SKM-1 (cell line): Measurements from ENCODE around the gene PPIB.
A peak's percentile ranks its signal among the peaks of the same experiment; 100 is the strongest.

Source experiments
- DNase-seq: peaks from one replicate; lab custom pipeline; 2025; ENCODE audit not compliant: unreplicated experiment; lab: John Stamatoyannopoulos, UW

Gene PPIB

DNA sequence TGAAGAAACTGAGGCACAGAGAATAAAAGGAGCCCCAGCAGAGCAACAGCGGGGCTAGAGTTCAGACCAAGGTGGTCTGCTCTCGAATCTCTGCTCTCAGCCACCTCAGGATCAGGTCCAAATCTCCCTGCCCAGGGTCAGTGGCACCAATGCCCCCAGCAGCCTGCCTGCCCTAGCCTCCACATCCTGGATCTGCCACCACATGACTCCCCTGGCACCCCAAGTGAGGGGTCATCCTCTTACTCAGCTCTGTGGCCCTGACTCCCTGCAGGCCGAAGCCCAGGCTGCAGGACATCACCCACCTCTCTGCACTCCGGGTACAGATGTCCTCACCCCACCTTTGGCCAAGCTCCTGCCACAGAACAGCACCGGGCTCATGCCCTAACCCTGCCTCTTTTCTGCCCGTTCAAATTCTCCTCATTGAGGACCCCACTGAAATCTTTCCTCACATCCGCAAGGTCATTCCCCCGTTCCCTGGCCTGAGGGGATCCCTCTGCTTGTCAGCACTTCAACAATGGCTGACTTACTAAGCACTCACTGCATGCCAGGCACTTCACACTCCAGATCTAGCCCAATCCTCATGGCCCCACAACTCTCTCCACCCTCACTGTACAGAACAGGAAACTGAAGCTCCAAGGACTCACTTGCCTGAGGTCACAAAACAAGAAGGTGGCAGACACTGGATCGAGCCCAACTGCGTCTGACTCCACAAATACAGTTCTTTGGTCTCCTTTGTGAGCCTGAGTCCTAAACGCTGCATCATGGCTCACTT, 4.3 kb downstream of the PPIB start:
- no peak for DNase-seq

DNA sequence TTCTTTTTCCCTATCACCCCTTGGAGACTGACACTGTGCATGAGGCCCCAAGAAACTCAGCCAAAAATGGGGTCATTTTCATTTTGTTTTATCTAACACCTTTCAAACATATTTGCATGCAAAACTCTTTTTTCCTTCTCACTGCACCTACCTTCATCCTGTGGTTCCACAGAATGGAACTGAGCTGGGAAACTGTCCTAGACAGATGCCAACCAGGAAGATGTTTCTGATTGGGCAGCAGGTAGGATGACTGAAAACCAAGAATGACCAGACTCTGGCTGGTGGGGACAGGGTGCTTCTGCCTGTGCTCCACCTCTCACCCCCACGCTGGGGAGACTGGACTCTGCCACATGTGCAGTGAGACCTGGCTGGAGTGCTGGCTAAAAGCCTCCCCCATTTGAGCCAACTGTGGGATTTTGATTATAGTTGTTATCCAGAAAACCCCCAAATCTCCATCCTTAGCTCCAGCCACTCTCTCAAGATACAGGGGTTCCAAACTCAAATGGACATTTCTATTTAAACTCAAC, 5.2 kb downstream of the PPIB start:
- no peak for DNase-seq

DNA sequence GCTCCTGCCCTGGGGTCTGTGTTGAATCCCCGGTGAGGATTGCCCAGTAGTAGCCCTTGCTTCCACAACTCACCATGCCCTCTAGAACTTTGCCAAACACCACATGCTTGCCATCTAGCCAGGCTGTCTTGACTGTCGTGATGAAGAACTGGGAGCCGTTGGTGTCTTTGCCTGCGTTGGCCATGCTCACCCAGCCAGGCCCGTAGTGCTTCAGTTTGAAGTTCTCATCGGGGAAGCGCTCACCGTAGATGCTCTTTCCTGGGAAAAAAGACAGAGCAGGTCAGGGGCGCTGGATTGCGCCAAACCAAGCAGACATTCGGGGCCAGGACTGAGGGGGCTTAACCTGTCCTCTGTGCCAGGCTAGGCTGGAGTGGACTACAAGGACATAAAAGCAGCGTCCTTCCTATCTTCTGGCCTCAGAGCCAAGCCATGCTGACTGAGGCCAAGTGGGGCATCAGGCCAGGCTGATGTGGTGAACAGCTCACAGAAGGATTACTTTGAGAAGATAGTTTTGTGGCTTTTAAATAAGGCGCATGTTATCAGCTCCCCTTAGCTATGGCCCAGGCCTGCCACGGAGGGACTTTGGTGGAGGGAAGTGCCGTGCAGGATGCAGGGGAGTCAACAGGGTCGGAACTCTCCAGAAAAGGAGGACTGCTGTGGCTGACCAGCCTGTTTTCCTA, 6.0 kb downstream of the PPIB start:
- no peak for DNase-seq

DNA sequence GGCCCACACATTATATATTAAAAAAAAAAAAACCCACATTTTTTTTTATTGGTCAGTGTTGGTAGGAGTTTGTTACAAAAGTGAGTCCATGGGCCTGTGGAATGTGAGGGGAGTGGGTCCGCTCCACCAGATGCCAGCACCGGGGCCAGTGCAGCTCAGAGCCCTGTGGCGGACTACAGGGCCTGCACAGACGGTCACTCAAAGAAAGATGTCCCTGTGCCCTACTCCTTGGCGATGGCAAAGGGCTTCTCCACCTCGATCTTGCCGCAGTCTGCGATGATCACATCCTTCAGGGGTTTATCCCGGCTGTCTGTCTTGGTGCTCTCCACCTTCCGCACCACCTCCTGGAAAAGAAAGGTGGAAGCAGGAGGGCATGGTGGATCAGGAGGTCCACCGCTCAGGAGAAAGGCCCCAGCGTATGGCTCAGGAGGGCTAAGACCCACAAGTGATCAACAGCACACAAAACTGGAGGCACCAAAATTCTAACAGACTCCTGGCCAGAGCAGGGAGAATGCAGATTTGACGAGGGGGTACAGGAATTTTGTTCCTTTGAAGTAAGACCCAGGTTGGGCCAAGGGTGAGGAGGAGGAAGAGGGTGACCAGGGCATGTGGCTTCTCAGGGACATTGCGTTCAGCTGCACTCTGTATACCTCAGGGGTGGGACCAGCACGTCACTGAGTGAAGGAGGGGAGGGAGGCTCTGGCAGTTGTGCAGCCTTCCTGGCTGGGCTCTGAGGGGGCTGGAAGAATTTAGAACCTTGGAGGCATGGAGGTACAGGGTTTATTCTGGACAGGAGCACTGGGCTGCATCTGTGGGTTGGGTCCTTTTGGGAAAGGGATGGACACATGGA, 6.8 kb downstream of the PPIB start:
- no peak for DNase-seq

DNA sequence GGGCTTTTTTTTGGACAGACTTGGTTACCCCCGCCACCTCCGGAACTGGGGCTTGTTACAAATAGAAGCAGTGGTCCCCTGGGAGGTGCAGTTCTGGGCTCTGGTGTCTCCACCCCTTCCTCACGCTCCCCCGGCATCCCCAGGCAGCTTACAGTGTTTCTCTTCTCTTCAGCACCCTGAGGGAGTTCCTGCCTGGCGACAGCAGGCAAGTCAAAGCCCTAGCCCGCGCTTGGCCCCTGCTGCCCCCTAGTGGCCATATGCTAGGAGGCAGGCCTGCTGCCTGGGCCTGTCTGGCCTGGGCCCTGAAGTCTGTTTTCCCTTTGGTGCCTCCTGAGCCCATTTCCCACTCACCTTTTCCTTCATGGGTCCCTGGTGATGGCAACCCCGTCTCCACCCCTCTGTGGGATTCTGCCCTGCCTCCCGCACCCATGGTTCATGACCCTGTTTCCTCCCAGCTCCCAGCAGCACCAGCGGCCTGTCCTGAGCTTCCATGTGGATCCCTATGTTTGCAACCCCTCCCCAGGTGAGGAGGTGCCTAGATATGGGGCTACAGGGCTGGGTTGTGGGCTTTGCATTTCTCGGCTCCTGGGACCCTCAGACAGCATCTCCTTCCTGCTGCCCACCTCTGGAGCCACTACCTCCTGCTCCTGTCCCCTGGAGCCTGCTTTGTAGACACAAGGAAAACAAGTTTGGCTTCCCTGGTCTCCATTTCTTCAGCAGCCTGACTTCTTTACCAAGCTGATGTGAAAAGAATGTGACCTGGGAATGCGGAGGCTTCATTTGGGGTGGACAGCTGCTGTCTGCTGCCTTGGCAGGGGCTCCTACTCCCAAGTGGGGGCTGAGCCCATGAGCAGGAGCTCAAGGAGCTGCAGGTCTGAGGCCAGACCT, 9.1 kb downstream of the PPIB start:
- peak; percentile 77 for DNase-seq

DNA sequence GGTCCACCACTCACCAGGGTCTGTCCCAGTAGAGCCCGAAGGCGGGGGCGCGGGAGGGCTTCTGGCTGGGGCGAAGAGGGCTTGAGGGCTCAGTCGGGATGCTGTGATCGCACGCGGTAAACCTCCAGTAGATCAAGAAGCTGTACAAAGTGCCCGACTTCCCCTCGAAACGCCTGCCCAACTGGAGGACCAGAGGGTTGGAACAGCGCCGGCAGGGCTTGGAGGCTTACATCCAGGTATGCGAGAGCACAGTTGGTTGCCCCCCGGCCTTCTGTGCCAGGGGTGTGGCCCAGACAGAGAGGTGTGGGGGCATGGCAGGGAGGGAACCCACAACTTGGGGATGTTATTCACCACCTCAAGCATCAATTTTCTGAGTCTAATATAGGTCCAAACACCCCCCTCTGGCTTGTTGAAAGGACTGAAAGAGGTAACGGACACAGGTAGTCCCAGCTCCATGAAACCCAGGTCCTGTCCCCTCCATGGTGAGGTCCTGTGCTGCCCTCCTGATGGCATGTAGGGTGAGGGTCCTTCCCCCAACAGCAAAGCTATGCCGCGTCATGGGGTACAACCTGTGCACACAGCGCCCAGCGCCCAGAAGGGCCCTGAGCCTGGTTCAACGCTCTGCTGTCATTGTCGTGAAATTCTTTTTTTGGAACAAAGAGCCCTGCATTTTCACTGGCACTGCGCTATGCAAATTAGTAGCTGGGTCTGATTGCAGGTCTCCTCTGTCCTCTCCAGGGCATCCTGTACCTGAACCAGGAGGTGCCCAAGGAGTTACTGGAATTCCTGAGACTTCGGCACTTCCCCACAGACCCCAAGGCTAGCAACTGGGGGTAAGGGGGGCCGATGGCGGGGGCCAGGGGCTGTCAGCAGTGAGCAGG, 10.1 kb downstream of the PPIB start:
- DNase-seq = no peak

DNA sequence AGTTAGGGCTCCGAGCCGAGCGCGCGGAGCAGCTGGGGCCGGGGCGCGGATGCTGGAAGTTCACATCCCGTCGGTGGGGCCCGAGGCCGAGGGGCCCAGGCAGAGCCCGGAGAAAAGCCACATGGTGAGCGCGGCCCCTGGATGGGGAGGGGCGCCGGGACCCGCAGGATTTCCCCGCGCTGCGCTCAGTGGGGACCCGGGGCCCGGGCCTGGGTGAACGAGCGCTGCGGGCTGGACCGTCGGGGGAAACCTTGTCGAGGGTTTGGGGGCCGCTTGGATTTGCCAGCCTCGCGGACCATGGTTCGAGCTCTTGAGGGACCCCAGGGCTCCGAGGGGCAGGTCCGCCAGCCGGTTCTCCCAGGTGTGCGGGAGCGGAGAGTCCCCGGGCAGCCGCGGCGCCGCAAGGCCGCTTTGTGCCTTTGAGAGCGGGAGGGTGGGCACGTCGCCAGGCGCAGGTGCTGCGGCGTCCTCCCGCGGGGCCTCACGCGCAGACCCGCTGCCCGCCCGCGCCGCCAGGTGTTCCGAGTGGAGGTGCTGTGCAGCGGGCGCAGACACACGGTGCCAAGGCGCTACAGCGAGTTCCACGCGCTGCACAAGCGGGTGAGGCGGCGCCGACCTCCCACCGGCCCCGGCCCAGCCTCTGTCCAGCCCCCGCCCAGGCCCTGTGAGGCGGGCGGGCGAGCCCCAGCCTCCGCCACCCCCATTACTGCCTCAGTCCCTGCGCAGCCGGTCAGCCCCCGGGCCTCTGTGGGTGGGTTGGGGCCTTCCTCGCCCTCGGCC, 10.9 kb downstream of the PPIB start, which contains the start of gene SNX22:
Gene SNX22, plus strand, starts transcription at position 5 of the 780 bp plus-strand sequence. Its CDS starts 45 bp downstream, at position 50.
- DNase-seq = no peak

DNA sequence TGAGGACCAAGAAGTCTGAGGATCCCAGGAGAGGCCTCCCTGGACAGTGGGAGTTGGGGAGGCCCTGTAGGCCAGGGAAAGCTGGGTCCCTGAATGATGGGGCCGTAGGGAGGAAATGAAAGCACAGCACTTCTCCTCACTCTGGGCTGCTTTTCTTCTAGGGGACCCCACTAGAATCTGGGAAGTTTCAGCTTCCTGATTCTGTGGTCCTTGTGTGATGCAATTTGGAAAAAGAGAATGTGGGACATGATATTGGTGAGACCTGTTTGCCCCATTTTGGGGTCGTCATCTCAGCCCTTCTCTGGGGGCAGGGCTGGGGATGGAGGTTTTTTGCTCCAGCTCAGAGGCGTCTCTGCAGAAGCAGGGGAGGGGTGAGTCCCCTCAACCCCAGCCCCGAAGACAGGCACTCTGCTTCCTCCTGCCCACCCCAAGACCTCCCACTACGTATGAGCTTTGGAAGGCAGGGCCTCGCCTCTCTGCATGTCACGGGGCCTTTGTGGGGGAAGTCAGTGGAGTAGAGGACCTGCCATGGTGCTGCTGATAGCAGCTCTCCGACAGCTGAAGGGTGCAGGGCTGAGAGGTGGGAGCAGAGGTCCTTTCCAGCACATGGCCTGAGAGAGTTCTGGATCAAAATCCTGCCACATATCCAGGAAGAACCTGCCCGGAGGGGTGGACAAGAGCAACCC, 12.8 kb downstream of the PPIB start:
- DNase-seq = no peak

DNA sequence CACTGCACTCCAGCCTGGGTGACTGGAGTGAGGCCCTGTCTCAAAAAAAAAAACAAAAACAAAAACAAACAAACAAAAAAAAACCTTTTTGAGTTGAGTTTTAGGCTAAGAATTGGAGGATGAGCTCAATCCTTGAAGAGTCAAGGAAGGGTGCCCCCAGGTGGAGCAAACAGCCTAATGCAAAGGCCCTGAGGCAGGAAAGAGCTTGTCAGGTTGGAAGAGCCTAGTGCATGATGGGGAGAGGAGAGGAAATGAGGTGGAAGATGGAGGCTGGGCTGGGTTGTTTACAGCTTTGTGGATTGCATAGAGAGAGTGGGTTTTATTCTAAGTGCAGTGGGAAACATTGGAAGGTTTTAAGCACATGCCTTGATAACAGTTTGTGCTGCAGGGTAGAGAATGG, 13.4 kb downstream of the PPIB start:
- no peak for DNase-seq

DNA sequence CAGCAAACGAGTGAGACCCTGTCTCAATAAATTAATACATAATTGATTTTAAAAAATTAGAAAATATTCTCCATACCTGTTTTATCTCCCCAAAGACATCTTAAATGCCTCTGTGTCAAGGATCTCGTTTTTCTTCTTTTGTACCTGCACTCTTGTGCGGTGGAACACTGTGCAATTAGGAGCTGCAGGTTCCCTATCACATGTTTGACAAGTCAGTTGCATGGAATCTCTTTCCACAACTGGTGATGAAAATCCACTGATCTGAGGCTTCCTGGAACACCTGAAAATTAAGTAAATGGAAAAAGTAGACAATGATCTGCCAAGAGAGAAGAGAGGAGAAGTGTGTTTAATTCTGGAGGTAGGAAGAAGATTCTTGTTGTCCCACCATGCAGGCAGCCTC, 14.2 kb downstream of the PPIB start:
- no peak for DNase-seq

DNA sequence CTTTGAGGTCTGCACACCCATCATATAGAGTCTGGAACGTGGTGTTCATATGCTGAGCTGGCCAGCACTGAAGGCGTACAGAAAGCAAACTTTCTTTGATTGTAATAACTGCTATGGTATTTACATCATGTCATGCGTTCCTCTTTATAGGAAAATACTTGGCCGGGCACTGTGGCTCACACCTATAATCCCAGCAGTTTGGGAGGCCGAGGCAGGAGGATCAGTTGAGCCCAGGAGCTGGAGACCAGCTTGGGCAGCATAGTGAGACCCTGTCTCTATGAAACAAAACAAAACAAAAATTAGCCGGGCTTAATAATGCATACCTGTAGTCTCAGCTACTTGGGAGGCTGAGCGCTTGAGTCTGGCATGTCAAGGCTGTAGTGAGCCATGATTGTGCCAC, 14.7 kb downstream of the PPIB start:
- DNase-seq = no peak

DNA sequence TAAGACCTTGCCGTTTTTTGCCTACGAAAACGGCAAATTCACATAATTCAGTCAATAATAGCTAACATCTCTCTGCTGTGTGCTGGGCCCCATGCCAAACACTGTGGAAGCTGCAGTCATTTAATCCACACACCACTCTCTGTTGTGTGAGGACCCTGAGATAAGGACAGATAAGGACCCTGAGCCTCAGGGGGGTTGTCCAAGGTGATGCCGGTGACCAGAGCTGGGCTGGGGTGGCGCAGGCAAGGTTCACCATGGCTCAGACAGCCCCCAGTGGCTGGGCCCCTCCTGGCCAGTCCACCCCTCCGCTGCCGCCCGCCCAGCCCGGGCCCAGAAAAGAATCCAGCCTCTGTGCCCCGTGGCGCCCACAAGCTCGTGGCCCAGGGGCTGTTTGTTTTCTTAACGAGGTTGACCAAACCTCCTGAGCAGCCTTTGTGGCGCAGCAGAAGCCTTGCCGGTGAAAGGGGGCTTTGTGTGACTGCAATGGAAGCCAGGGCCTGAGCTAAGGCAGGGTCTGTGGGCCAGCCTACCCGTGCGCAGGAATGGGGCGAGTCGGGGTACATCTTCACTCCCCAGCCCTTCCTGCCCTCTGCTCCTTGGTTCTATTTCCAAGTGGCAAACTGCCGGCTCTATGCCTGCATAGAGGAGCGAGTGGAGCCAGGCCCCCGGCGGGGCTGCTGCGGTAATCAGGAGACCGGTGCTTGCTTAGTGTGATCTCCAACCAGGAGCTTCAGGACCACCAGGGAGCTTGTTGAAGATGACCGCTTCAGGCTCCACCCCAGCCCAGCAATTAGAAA, 15.7 kb downstream of the PPIB start:
- DNase-seq = no peak

DNA sequence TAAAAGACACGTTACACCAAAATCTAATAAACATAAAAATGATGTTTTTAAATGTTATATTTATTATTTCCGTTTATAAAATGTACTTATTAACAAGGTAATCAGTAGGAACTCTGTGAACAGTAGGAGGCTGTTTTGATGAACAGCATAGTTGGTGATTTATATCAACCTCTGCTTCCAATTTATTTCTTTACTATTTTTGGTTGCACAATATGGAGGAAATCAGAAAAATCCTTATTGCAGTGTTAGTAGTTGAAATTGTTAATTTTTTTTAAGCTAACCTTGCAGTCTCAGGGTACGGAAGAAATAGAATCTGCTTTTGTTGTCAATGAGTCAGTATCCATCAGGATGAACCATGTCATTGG, 16.3 kb downstream of the PPIB start:
- no peak for DNase-seq

DNA sequence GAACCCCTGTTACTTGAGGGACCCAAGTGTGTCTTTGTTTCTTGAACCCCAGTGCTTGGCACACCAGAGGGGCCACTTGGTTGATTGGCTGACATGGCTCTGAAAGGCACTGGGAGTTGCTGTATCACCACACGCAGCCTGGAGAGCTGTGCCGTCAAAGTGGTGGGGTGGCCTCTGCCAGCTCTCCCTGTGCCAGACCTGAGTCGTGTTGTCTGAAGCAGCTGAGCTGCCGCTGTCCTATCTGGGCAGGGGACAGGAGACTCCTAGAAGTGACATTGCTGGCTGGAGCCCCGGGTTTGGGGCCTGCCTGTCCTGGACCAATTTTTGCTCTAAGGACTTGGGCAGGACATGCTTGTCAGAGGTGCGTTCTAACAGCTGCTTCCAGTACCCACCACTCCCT, 16.8 kb downstream of the PPIB start:
- DNase-seq = no peak

DNA sequence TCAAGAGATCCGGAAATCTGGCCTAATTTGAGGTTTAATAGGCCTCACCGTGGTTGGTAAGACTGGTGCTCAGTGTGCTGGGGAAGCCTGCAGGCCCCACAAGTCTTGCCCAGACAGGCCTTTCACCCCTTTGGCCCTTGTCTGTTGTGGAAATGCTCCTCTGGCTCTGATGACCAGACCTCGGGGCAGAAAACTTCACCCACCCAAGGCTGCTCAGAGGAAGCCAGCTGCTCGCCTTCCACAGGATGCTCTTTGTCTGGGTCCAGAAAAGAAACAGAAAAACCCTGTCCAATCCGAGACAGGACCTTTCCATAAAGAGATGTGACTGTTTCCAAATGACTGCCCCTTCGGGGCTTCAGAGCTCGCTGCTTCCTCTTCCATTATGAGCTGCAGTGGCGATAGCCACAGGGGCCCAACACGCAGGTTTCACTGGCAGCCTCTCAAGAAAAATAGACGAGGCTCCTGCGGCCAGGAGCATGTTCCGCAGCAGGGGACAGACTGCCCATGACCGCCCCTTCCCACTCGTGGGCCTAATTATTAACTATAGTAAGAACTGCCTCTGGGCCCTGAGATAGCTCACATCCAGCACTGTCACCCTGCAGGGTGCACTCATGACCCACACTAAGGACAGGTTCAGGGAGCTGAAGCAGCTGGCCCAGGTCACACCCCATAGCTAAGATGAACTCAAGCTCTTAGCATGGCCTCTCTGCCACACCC, 18.1 kb downstream of the PPIB start:
- DNase-seq = no peak

DNA sequence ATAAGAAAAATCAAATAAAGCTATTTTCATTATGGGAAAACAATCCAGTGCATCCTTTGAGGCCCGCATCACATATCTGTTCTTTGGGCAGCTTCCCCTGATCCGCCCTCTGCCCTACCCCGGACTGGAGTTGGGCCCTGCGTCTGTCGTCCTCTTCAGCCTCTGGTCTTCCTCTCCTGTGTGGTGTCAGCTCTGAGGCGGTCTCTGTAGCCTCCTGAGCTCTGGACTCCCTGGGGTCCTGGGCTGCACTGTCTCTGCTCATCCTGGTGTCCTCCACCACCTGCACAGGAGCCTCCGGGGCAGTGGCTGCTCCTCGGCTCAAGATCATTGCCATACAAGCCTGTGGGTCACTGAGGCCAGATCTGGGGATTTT, 18.6 kb downstream of the PPIB start:
- no peak for DNase-seq

DNA sequence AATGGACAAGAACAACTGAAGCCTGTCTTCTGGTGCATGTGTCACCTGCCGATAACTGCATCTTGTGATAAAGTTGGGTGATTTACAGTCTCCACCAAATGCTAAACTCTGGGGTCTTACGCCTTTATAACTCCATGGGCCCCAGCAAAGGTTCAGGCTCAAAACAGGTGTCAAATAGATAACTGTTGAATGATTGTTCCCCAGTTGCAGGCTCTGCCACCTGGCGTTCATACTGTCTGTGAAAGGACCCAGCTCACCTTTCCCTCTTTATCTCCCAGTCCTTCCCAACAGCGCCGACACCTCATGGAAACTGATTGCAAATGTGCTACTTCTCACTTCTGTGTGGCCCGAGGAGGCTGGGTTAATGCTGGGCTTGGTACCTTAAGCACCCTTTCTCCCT, 19.5 kb downstream of the PPIB start:
- DNase-seq = no peak
